ENCODE results near the gene TMSB4X.

GRCh38 chrX:13024986-13025385 lies 50.1 kb downstream of the TMSB4X start:
- TF ChIP-seq ZNF274 (CRISPR knock-in tag; IDR thresholded peaks at IDR 0.05) (no peak), NR3C1 (CRISPR knock-in tag; IDR thresholded peaks at IDR 0.05) (no peak), ZBED4 (CRISPR knock-in tag; IDR thresholded peaks at IDR 0.05; ENCODE audit: borderline replicate concordance) (no peak), CTCF (CRISPR knock-in tag; IDR thresholded peaks at IDR 0.05) (no peak), WIZ (CRISPR knock-in tag; IDR thresholded peaks at IDR 0.05) (no peak), MLXIP (CRISPR knock-in tag; IDR thresholded peaks at IDR 0.05; ENCODE audit: borderline replicate concordance) (no peak), ATF3 (CRISPR knock-in tag; IDR thresholded peaks at IDR 0.05) (no peak)
